ENCODE data around the gene RPL4. TPM values are rescaled to one million over a fixed set of nuclear protein-coding genes. Genes with fewer than 3 reads are reported as not detected.

The RPL4 gene
- total RNA-seq, 1 donor from 2014 or later = 1,501 TPM

DNA sequence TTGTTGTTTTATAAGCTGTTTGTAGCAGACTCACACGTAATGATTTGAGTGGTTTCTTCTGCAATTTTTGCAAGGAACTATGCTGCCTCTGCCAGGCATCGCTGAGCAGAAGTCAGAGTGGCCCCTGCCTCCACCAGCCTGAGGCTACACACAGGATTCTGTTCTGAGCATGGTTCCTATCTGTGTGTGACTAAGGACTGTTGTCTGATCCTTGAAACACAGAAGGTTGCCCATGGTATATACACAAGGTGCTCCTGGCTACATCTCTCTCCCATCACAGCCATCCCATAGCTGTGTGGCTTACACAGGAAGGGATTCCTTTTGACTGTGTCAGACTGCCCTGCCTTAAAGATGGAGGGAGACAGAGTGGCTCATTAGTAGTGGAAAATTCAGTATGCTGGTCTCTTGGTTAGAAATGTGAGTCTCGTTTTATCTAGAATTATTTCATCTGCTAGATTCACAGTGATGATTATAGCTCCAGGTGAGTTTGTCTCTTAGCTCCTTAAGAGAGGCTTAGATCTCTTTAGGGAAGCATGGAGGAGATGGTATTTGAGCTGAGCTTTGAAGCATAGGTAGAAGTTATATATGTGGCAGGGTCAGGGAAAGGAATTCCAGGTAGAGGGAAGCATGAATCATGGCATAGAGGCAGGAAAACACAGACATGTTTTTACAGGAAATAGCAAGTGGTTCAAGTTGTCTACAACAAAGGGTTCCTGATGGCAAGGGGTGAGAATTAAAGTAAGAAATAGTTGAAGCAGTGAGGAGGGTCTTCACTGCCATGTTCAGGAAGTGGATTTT is 44.6 kb downstream of the RPL4 start:
- peak in 1 of 2 donors; percentile 19 for DNase-seq (ENCODE audit: low read depth in 2 of 2)

DNA sequence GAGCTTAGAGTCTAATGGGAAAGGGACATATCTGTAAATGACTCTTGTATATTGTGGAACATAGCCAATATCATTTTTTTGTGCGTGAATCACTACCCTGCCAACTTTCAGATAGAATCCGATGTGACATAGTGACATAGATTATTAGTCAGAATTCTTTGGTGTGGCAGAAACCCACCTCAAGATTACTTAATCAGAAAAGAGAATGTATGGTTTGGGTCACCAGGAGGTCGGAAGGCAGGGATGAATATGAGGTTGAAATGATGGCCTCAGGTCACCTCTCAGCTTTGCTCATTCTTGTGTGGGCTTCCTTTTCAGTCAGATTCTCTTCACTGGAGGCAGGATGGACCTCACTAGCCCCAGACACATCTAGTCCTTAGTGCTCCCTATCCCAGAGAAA is 48.4 kb downstream of the RPL4 start:
- peak in 1 of 2 donors; percentile 14 for DNase-seq (ENCODE audit: low read depth in 2 of 2)

DNA sequence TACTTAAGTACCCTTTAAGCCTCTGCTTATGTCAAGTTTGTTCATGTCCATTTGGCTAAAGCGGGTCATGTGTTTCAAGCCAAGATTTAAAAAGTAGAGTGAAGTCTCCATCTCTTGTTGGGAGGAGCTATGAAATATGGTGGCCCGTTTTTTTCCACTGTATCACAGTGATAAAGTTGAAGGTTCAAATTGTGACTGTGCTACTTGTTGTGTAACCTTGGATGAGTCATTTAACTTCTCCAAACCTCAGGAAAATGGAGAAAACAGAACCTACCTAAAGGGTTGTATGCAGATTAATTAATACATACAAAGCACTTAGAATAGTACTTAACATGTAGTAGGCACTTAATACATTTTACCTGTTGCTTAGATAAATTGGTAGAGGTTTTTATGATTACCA is 50.5 kb downstream of the RPL4 start:
- no peak for DNase-seq (ENCODE audit: low read depth in 2 of 2)

DNA sequence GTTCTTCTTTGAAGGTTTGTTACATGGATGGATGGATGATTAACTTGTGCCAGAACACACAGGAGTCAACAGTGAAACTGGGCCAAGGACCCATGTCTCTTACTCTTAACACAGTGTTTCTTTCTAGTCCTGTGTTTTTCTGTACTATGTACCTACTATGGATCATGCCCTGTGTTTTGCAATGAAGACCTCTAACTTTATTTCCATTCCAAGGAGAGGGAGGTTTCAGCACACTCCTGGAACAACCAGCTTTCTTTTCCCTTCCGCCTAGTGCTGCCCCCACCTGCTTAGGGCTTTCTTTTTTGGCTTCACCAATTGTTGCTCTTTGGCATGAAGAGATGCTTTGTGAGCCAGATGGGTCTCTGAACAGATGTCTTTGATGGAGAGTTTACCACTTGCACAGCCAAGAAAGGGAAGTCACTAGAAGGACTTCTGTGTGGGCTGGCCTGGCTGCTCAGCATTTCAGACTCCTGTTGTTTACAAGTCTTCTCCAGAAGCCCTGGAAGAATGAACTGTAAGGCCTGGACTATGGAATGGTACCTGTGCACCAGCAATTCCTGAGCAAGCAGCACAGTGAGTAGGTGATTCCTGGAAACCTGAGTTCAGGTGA is 51.6 kb downstream of the RPL4 start:
- DNase-seq (ENCODE audit: low read depth in 2 of 2) = no peak

- DNase-seq (ENCODE audit: low read depth in 2 of 2) = no peak
Observed at GRCh38 chr15:66452420-66452819, 52.2 kb downstream of the RPL4 start.

Other genes starting within 250 kb of the RPL4 start
- 17.5 and 20.9 TPM in 2 replicates for gene DIS3L, start 211.3 kb downstream of the RPL4 start, total RNA-seq
- gene TIPIN, start 148.2 kb downstream of the RPL4 start, total RNA-seq = 3.7 and 7.1 TPM in 2 replicates
- 29.8 and 33.3 TPM in 2 replicates for gene MAP2K1, start 117.9 kb downstream of the RPL4 start, total RNA-seq
- 15.5 and 16.7 TPM in 2 replicates for gene SNAPC5, start 7.1 kb downstream of the RPL4 start, total RNA-seq
- 9.1 and 13.4 TPM in 2 replicates for gene ZWILCH, start 471 bp upstream of the RPL4 start, total RNA-seq
- not detected in 2 replicates for gene LCTL, start 61.1 kb upstream of the RPL4 start, total RNA-seq
- 7.1 and 7.5 TPM in 2 replicates for gene SMAD6, start 197.4 kb upstream of the RPL4 start, total RNA-seq

Data from dermis microvascular lymphatic vessel endothelial cell (primary cell).